IMR-90 (cell line): ENCODE measurements around the gene C11orf42. TPM values are rescaled to one million over a fixed set of nuclear protein-coding genes. Genes with fewer than 3 reads are reported as not detected.

Source experiments
- ATAC-seq: fragments of 200-7000 bp; cut with Tn5 transposase; 2 replicates; pipeline ENCODE4 v1.9.1; 2020; ENCODE audit warnings: low read depth, mild to moderate bottlenecking, moderate library complexity
- BruUV-seq: library from RNA; stranded (reverse); fragments of 400-500 nt; replicated peaks from 2 replicates; lab custom pipeline; 2021; lab: Mats Ljungman, UMichigan
- CTCF ChIA-PET: fragments of 300-600 bp; formaldehyde crosslinking; extraction: SDS; loops from one replicate; lab custom pipeline; 2021; ENCODE audit warnings: antibody characterized with exemption; lab: Yijun Ruan, JAX
- POLR2A ChIA-PET: fragments of 300-600 bp; sonication (Branson Sonifier 250); formaldehyde crosslinking; loops from one replicate; lab custom pipeline; 2022; ENCODE audit warnings: antibody characterized with exemption; ENCODE audit not compliant: unreplicated experiment; lab: Charles Lee
- DNase-seq: peaks from one replicate; pipeline ENCODE4 v3.0.0; 2013
- H2AFZ ChIP-seq: replicated peaks from 2 replicates; pipeline ENCODE3; 2013; ENCODE audit warnings: low read length, mild to moderate bottlenecking; ENCODE audit not compliant: poor library complexity
- H2AK5ac ChIP-seq: 2 replicates; pipeline ENCODE4 v1.6.1; 2013; ENCODE audit warnings: low read depth, low read length, inconsistent platforms
- H2AK9ac ChIP-seq: replicated peaks from 2 replicates; pipeline ENCODE3; 2013; ENCODE audit warnings: mild to moderate bottlenecking, low read depth, low read length, moderate library complexity; ENCODE audit not compliant: poor library complexity
- H2BK120ac ChIP-seq: 2 replicates; pipeline ENCODE4 v1.6.1; 2013; ENCODE audit warnings: low read depth, low read length, inconsistent platforms
- H2BK15ac ChIP-seq: 3 replicates; pipeline ENCODE4 v1.6.1; 2013; ENCODE audit warnings: low read depth, low read length, inconsistent platforms
- H2BK20ac ChIP-seq: 2 replicates; pipeline ENCODE4 v1.6.1; 2013; ENCODE audit warnings: low read depth, mild to moderate bottlenecking, inconsistent platforms, low read length, moderate library complexity
- H2BK5ac ChIP-seq: 2 replicates; pipeline ENCODE4 v1.6.1; 2013; ENCODE audit warnings: mild to moderate bottlenecking, low read depth, low read length, inconsistent platforms; ENCODE audit not compliant: poor library complexity, severe bottlenecking
- H3K14ac ChIP-seq: replicated peaks from 2 replicates; pipeline ENCODE4 v1.6.1; 2013; ENCODE audit warnings: low read depth, low read length, inconsistent platforms
- H3K18ac ChIP-seq: 2 replicates; pipeline ENCODE4 v1.6.1; 2013; ENCODE audit warnings: low read depth, low read length, control low read depth
- H3K23ac ChIP-seq: 2 replicates; pipeline ENCODE4 v1.6.1; 2013; ENCODE audit warnings: low read depth, low read length, inconsistent platforms
- H3K27ac ChIP-seq: 2 replicates; pipeline ENCODE4 v1.5.1; 2013; ENCODE audit warnings: mild to moderate bottlenecking, control low read depth, low read length; ENCODE audit not compliant: insufficient read depth
- H3K27me3 ChIP-seq: 2 replicates; pipeline ENCODE4 v1.6.1; 2013; ENCODE audit warnings: low read length; ENCODE audit not compliant: control insufficient read depth, insufficient read depth
- H3K36me3 ChIP-seq: 2 replicates; pipeline ENCODE4 v1.6.1; 2013; ENCODE audit warnings: low read length, mixed read lengths; ENCODE audit not compliant: control insufficient read depth, insufficient read depth
- H3K4ac ChIP-seq: 2 replicates; pipeline ENCODE4 v1.6.1; 2013; ENCODE audit warnings: low read depth, low read length, inconsistent platforms
- H3K4me1 ChIP-seq: 2 replicates; pipeline ENCODE4 v1.6.1; 2013; ENCODE audit warnings: low read length, mixed read lengths; ENCODE audit not compliant: control insufficient read depth, insufficient read depth
- H3K4me2 ChIP-seq: 2 replicates; pipeline ENCODE4 v1.6.1; 2013; ENCODE audit warnings: low read depth, mild to moderate bottlenecking, control low read depth, low read length, moderate library complexity
- H3K4me3 ChIP-seq: 2 replicates; pipeline ENCODE4 v1.5.1; 2013; ENCODE audit warnings: low read depth, mild to moderate bottlenecking, control low read depth, low read length, moderate library complexity; ENCODE audit not compliant: insufficient read depth
- H3K56ac ChIP-seq: 2 replicates; pipeline ENCODE4 v1.6.1; 2013; ENCODE audit warnings: low read length, inconsistent platforms; ENCODE audit not compliant: insufficient read depth; ENCODE audit errors: extremely low read depth
- H3K79me1 ChIP-seq, 2 experiments: 2 replicates each; pipeline ENCODE4 v1.6.1; 2013; ENCODE audit warnings: low read length in 2 of 2, inconsistent platforms in 1 of 2, low read depth in 1 of 2
- H3K9ac ChIP-seq: 2 replicates; pipeline ENCODE4 v1.6.1; 2013; ENCODE audit warnings: low read depth, low read length, control low read depth
- H3K9me1 ChIP-seq: 2 replicates; pipeline ENCODE4 v1.6.1; 2013; ENCODE audit warnings: low read length, inconsistent platforms; ENCODE audit not compliant: insufficient read depth
- H3K9me3 ChIP-seq: 2 replicates; pipeline ENCODE4 v1.6.1; 2013; ENCODE audit warnings: low read length; ENCODE audit not compliant: control insufficient read depth, insufficient read depth
- H4K20me1 ChIP-seq: 2 replicates; pipeline ENCODE4 v1.6.1; 2013; ENCODE audit warnings: low read length, inconsistent platforms; ENCODE audit not compliant: insufficient read depth
- H4K5ac ChIP-seq: 2 replicates; pipeline ENCODE4 v1.6.1; 2013; ENCODE audit warnings: mild to moderate bottlenecking, low read depth, low read length, control low read depth
- H4K8ac ChIP-seq, 2 experiments: 2 replicates each; pipeline ENCODE4 v1.6.1; 2013; ENCODE audit warnings: low read depth in 2 of 2, low read length in 2 of 2, control low read depth in 1 of 2, inconsistent platforms in 1 of 2
- H4K91ac ChIP-seq: 2 replicates; pipeline ENCODE4 v1.6.1; 2013; ENCODE audit warnings: low read depth, low read length, inconsistent platforms; ENCODE audit not compliant: insufficient read depth
- BHLHE40 ChIP-seq: fragments of 150-350 bp; IDR thresholded peaks from 2 replicates; pipeline ENCODE4 v1.6.1; 2016; ENCODE audit warnings: mild to moderate bottlenecking, low read depth, low read length
- ELK1 ChIP-seq: fragments of 150-350 bp; IDR thresholded peaks from 2 replicates; pipeline ENCODE4 v1.6.1; 2016; ENCODE audit warnings: low read depth, mild to moderate bottlenecking, low read length, moderate library complexity, borderline replicate concordance
- MAFK ChIP-seq: IDR thresholded peaks from 2 replicates; pipeline ENCODE4 v1.6.1; 2012; ENCODE audit warnings: low read depth, low read length, improper control_type of control experiment
- MAZ ChIP-seq: IDR thresholded peaks from 2 replicates; pipeline ENCODE4 v1.6.1; 2012; ENCODE audit warnings: low read depth, mild to moderate bottlenecking, low read length, improper control_type of control experiment, moderate library complexity, borderline replicate concordance
- NFE2L2 ChIP-seq: fragments of 150-350 bp; IDR thresholded peaks from 2 replicates; pipeline ENCODE4 v1.6.1; 2016; ENCODE audit warnings: low read depth, mild to moderate bottlenecking, low read length
- RCOR1 ChIP-seq: IDR thresholded peaks from 2 replicates; pipeline ENCODE4 v1.6.1; 2012; ENCODE audit warnings: mild to moderate bottlenecking, low read length, improper control_type of control experiment; ENCODE audit not compliant: insufficient replicate concordance
- RFX5 ChIP-seq: IDR thresholded peaks from 2 replicates; pipeline ENCODE4 v1.8.0; 2012; ENCODE audit warnings: low read depth, mild to moderate bottlenecking, low read length, moderate library complexity
- SMC3 ChIP-seq: fragments of 150-350 bp; IDR thresholded peaks from 2 replicates; pipeline ENCODE4 v1.6.1; 2016; ENCODE audit warnings: low read depth, mild to moderate bottlenecking, antibody characterized with exemption, low read length, moderate library complexity
- WGBS, 2 experiments: methylation state at CpG; one replicate each; pipeline versions ENCODE4 v1.1.5 to v1.1.7; 2013; ENCODE audit warnings: missing lambda C conversion rate in 2 of 2; ENCODE audit not compliant: insufficient read length in 1 of 2; ENCODE audit errors: extremely low coverage in 2 of 2; 5-methylcytosine and 5-hydroxymethylcytosine counted together
- dilution Hi-C: fragments of 300-500 bp; cut with HindIII; formaldehyde crosslinking; loops from one replicate; pipeline ENCODE4 v1.14.3; 2018; ENCODE audit warnings: low sequenced_read_pairs; ENCODE audit not compliant: unreplicated experiment
- in situ Hi-C: fragments of 300-500 bp; cut with MboI; formaldehyde crosslinking; loops from 3 replicates; pipeline ENCODE4 v1.14.3; 2019; ENCODE audit warnings: low sequenced_read_pairs, inconsistent platforms, mixed read lengths
- intact Hi-C: fragments of 100-400 bp; cut with micrococcal nuclease; formaldehyde crosslinking; loops from 2 replicates; pipeline ENCODE4 v1.10.0; 2022
- polyA plus RNA-seq, 3 experiments: library from polyadenylated mRNA; depleted of rRNA; stranded (reverse); fragments of >200 nt; gene quantifications; 2 replicates each; pipeline ENCODE4 v1.2.3, GENCODE V29; 2012; ENCODE audit warnings: low replicate concordance in 1 of 3
- total RNA-seq: library from RNA; depleted of rRNA; stranded (reverse); fragments of >200 nt; gene quantifications from 2 replicates; pipeline ENCODE4 v1.2.3, GENCODE V29; 2012

C11orf42 gene
- total and polyA plus RNA-seq, 2 of the 4 experiments (the other 2 are of a cell fraction) = not detected

- no peak overlapping the region for H3K56ac ChIP-seq
- peaks cover 21% of the 10 kb centered on the region for H3K36me3 ChIP-seq
- POLR2A ChIA-PET = no interaction called here
- no peak overlapping the region for H3K14ac ChIP-seq
- CTCF ChIA-PET = no interaction called here
- ATAC-seq (no peak), DNase-seq (no peak)
- no TSS peak for BruUV-seq
- no peak overlapping the region for H4K8ac ChIP-seq
- H3K79me1 ChIP-seq = peaks cover 34 to 37% of the 10 kb centered on the region in 2 experiments
- H4K5ac ChIP-seq = no peak overlapping the region
- no peak overlapping the region for H3K9ac ChIP-seq
- no peaks in the 10 kb centered on the region for H4K20me1 ChIP-seq
- no peak overlapping the region for H2BK5ac ChIP-seq
- no peak overlapping the region for H2BK15ac ChIP-seq
- intact Hi-C loops = no loop called here
- dilution Hi-C loops = no loop called here
- H3K27me3 ChIP-seq = no peaks in the 10 kb centered on the region
- 0 out of 2 replicates have a peak, but pooled peaks cover 1% of the 10 kb centered on the region for H3K4me1 ChIP-seq
- WGBS, 2 experiments = no CpG with 5 or more reads among the region's 2 CpGs
- H3K18ac ChIP-seq = no peak overlapping the region
- H3K27ac ChIP-seq = no peak overlapping the region
- TF ChIP-seq MAZ (no peak), NFE2L2 (no peak), MAFK (no peak), RFX5 (no peak), ELK1 (no peak), BHLHE40 (no peak), RCOR1 (no peak), SMC3 (no peak)
- no peak overlapping the region for H2BK20ac ChIP-seq
- H3K9me3 ChIP-seq = no peaks in the 10 kb centered on the region
- H2AK9ac ChIP-seq = no peak overlapping the region
- no peak overlapping the region for H4K91ac ChIP-seq
- H2AFZ ChIP-seq = no peak overlapping the region
- no peak overlapping the region for H3K4me2 ChIP-seq
- no peak overlapping the region for H2AK5ac ChIP-seq
- no peak overlapping the region for H2BK120ac ChIP-seq
- no peak overlapping the region for H3K4ac ChIP-seq
- H3K23ac ChIP-seq = no peak overlapping the region
- H3K4me3 ChIP-seq = no peak overlapping the region
- in situ Hi-C loops = no loop called here
- H3K9me1 ChIP-seq = no peaks in the 10 kb centered on the region; the same call in 1 of the 2 replicates
Observed at GRCh38 chr11:6225896-6226295, 20.5 kb downstream of the C11orf42 start.
